GM08714 (cell line): ENCODE data around the gene ABCA7.
A peak's percentile ranks its signal among the peaks of the same experiment; 100 is the strongest.

Source experiments
- H3K4me3 ChIP-seq: fragments of 200-500 bp; sonication (Bioruptor generic); 2 replicates; pipeline ENCODE4 v1.5.1; 2014; ENCODE audit warnings: mild to moderate bottlenecking, low read length, inconsistent platforms
- ZNF274 ChIP-seq: IDR thresholded peaks from 2 replicates; pipeline ENCODE4 v1.6.1; 2012; ENCODE audit warnings: mild to moderate bottlenecking, low read depth, low read length

Gene ABCA7

DNA sequence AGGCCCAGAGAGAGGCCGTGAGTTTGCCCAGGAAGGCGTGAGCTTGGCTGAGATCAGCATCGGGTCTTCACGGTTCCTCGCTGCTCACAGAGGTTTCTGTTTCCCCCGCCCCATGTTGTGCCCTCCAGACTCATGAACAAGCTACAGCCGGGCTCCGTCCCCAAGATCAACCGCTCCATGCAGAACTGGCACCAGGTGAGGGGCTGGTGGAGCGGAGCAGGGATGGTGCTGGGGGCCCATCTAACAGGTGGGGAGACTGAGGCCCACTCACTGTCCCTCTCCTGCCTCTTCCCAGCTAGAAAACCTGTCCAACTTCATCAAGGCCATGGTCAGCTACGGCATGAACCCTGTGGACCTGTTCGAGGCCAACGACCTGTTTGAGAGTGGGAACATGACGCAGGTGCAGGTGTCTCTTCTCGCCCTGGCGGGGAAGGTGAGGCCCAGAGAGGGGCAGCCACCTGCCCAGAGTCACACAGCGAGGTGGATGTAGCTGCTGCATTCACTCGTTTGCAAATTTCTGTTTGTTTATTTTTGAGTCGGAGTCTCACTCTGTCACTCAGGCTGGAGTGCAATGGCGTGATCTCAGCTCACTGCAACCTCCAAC lies 7.5 kb upstream of the ABCA7 start:
- TF ChIP-seq ZNF274: no peak
- H3K4me3 ChIP-seq: no peak overlapping the region

GRCh38 chr19:1035998-1036621 lies 3.8 kb upstream of the ABCA7 start:
- TF ChIP-seq ZNF274: no peak
- H3K4me3 ChIP-seq: no peak overlapping the region

GRCh38 chr19:1037621-1038064 lies 2.3 kb upstream of the ABCA7 start:
- H3K4me3 ChIP-seq: no peak overlapping the region; the same call in 1 of the 2 replicates
- TF ChIP-seq ZNF274: no peak

DNA sequence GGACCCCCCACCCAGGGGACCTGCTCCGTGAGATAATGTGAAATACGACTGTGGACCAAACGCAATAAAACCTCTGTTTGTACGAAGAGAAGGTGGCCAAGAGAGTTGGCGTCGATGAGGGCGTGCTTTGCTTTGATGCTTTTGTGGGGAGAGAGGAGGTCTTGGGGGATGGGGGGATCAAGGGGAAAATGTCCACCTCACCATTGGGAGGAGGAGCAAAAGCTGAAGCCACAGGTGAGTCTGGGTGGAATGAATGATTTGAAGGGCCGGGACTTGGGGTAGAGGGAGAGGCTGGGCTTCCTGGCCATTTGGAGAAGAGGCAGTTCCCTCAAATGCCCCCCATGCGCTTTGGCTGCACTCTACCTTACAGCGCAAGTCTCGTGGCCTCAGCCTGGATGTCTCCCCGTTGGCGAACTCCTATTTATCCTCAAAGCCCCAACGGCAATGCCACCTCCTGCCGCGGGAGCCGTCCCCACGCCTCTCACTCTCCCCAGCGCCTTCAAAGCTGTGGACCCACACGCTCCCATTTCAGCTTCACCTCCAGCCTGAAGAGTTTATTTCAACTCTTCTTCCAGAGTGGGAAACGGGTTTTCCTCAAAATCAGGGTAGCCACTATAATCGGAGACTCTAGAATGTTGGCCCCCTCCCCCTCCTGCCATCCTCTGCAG lies 795 bp upstream of the ABCA7 start:
- no peak for TF ChIP-seq ZNF274
- peak overlapping the region; percentile 4; the same call in 1 of the 2 replicates for H3K4me3 ChIP-seq

GRCh38 chr19:1040476-1041271 lies 767 bp downstream of the ABCA7 start:
- peak overlapping the region; percentile 71 for H3K4me3 ChIP-seq
- TF ChIP-seq ZNF274: no peak

DNA sequence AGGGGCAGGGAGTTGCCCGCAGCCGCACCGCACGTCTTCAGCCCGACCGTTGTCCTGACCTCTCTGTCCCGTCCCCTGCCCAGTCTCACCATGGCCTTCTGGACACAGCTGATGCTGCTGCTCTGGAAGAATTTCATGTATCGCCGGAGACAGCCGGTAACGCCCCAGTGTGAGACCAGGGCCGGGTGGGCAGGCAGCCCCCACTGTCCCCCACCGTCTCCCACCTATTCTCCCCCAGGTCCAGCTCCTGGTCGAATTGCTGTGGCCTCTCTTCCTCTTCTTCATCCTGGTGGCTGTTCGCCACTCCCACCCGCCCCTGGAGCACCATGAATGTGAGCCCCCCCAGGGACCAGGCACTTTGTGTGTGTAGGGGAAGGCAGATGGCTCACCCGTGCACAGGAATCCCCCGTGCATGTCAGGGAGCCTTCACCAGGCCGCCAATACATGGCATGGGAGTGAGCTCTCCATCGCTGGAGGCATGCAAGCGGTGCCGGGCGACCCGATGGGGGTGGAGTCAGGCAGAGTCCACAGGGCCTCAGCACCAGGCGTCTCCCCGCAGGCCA lies 1.4 kb downstream of the ABCA7 start:
- H3K4me3 ChIP-seq: peak overlapping the region; percentile 17; the same call in 1 of the 2 replicates
- no peak for TF ChIP-seq ZNF274

DNA sequence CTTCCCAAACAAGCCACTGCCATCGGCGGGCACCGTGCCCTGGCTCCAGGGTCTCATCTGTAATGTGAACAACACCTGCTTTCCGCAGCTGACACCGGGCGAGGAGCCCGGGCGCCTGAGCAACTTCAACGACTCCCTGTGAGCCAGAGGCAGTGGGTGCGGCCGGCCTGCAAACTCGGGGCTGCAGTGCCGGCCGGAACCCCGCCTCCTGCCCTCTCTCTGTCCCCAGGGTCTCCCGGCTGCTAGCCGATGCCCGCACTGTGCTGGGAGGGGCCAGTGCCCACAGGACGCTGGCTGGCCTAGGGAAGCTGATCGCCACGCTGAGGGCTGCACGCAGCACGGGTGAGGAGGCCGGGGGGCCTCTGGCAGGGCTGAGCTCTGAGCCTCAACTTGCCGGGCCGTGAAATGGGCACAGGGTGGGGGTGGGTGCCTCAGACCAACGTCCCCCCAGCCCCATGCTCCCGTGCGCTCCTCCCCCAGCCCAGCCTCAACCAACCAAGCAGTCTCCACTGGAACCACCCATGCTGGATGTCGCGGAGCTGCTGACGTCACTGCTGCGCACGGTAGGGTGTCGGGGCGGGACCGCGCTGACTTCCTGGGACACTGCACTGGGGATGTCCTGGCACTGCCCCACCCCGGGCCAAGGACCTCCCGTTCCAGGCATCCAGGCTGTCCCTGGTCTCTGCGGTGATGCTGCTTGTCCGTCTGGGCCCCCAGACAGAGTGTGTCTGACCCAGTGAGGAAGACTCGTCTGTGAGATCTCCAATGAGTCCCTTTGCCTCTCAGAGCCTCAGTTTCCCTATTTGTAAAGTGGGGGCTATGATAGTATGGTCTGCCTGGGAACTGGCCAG lies 2.2 kb downstream of the ABCA7 start:
- no peak overlapping the region for H3K4me3 ChIP-seq

DNA sequence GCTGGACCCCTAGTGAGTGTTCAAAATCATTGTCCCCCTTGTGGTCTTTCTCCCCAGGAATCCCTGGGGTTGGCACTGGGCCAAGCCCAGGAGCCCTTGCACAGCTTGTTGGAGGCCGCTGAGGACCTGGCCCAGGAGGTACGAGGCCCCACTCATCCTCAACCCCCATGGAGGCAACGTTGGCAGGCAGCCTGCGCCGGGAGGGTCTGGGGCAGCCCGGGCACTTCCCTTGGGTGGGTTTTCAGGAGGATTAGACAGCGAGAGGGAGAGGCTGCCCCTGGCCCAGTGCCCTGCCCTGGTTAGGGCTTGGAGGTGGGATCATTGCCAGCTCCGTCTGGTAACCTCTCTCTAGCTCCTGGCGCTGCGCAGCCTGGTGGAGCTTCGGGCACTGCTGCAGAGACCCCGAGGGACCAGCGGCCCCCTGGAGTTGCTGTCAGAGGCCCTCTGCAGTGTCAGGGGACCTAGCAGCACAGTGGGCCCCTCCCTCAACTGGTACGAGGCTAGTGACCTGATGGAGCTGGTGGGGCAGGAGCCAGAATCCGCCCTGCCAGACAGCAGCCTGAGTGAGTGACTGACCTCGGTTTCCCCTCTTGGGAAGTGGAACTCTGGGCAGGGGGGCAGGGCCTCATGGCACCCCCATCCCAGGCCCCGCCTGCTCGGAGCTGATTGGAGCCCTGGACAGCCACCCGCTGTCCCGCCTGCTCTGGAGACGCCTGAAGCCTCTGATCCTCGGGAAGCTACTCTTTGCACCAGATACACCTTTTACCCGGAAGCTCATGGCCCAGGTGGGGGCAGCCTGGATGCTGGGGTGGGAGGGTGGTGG lies 3.0 kb downstream of the ABCA7 start:
- TF ChIP-seq ZNF274: no peak
- no peak overlapping the region for H3K4me3 ChIP-seq

More for the DNA sequence above, 2.2 kb downstream of the ABCA7 start:
- no peak for TF ChIP-seq ZNF274

GRCh38 chr19:1045247-1045603 lies 5.3 kb downstream of the ABCA7 start:
- H3K4me3 ChIP-seq: no peak overlapping the region
- no peak for TF ChIP-seq ZNF274

DNA sequence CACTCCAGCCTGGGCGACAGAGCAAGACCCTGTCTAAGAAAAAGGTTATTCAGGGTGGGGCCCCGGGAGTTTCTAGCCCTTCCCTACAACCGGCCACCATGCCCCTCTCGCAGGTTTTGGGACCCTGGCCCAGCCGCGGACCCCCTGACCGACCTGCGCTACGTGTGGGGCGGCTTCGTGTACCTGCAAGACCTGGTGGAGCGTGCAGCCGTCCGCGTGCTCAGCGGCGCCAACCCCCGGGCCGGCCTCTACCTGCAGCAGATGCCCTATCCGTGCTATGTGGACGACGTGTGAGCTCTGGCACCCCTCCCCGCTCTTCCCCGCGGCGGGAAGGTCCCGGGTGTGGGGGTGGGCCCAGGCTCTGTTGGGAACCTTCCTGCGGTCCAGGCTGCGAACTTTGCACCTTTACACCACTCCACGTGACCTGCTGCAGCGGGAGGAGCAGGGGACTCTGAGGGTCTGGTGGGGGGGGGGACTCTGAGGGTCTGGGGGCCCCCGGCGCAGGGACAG lies 6.3 kb downstream of the ABCA7 start:
- no peak overlapping the region for H3K4me3 ChIP-seq
- no peak for TF ChIP-seq ZNF274

GRCh38 chr19:1046836-1047695 lies 7.2 kb downstream of the ABCA7 start:
- no peak for TF ChIP-seq ZNF274
- H3K4me3 ChIP-seq: no peak overlapping the region
